Esophagus muscularis mucosa (tissue), 4 donors: ENCODE data around the gene BMX.

Experiments
- EP300 ChIP-seq: sonication (generic); formaldehyde crosslinking; IDR thresholded peaks from one replicate; pipeline ENCODE4 v1.6.1; 2017; ENCODE audit warnings: antibody characterized with exemption
- POLR2A ChIP-seq: fragments of 450-650 bp; IDR thresholded peaks from one replicate; pipeline ENCODE4 v1.6.1; 2017; ENCODE audit warnings: antibody characterized with exemption, moderate library complexity, mild to moderate bottlenecking, low read depth
- POLR2AphosphoS5 ChIP-seq, 2 donors: sonication (generic); formaldehyde crosslinking; IDR thresholded peaks; one replicate each; pipeline ENCODE4 v1.6.1; 2017; ENCODE audit warnings: antibody characterized with exemption in 2 of 2
- TF ChIP-seq, protein P1 (sequence below), 3 experiments: fragments of 200-600 bp in 2 of 3; fragments of 450-650 bp in 1 of 3; sonication (generic) in 2 of 3; IDR thresholded peaks; one replicate each; pipeline ENCODE4 v1.5.1; 2017 to 2019; ENCODE audit warnings: antibody characterized with exemption in 3 of 3, mild to moderate bottlenecking in 2 of 3, moderate library complexity in 1 of 3

DNA sequence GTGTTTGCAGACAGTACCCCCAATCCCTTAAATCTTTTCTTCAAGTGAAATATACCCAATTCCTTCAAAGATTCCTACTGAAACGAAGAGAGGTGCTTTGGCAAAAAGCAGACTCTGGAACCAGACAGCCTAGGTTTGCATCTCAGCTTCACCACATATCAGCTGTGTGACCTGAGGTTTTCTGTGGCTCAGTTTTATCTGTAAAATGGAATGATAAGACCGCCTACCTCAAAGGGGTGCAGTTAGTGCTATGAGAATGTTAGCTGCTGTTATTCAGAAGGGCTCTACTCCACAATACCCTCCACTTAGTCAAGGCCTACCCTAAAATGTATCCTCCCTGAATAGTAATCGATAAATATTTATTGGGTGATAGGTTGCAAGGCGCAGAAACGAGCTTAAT lies 8.1 kb upstream of the BMX start:
- TF ChIP-seq, protein P1, sequence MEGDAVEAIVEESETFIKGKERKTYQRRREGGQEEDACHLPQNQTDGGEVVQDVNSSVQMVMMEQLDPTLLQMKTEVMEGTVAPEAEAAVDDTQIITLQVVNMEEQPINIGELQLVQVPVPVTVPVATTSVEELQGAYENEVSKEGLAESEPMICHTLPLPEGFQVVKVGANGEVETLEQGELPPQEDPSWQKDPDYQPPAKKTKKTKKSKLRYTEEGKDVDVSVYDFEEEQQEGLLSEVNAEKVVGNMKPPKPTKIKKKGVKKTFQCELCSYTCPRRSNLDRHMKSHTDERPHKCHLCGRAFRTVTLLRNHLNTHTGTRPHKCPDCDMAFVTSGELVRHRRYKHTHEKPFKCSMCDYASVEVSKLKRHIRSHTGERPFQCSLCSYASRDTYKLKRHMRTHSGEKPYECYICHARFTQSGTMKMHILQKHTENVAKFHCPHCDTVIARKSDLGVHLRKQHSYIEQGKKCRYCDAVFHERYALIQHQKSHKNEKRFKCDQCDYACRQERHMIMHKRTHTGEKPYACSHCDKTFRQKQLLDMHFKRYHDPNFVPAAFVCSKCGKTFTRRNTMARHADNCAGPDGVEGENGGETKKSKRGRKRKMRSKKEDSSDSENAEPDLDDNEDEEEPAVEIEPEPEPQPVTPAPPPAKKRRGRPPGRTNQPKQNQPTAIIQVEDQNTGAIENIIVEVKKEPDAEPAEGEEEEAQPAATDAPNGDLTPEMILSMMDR (IDR thresholded peaks at IDR 0.05): no peak
- no peak for TF ChIP-seq POLR2A
- TF ChIP-seq EP300: no peak
- no peak for TF ChIP-seq POLR2AphosphoS5 (IDR thresholded peaks at IDR 0.05)
